Sigmoid colon (tissue), 7 donors: Measurements from ENCODE around the gene METTL24. TPM values are rescaled to one million over a fixed set of nuclear protein-coding genes. Genes with fewer than 3 reads are reported as not detected.

ENCODE experiments used
- DNase-seq: peaks from one replicate; pipeline ENCODE4 v3.0.0-alpha.2; 2019
- H3K27ac ChIP-seq, 4 donors: fragments of 200-600 bp; sonication (generic); one replicate each; pipeline ENCODE4 v1.5.1; 2016 to 2019; ENCODE audit warnings: mild to moderate bottlenecking in 1 of 4
- H3K27me3 ChIP-seq, 3 donors: fragments of 200-600 bp; sonication (generic); one replicate each; pipeline ENCODE4 v1.5.1; 2019; ENCODE audit warnings: mild to moderate bottlenecking in 1 of 3
- H3K36me3 ChIP-seq, 4 donors: fragments of 200-600 bp; sonication (generic); one replicate each; pipeline ENCODE4 v1.5.1; 2016 to 2019
- H3K4me1 ChIP-seq, 4 donors: fragments of 200-600 bp; sonication (generic); one replicate each; pipeline ENCODE4 v1.5.1; 2017 to 2019
- H3K4me3 ChIP-seq, 4 donors: fragments of 200-600 bp; sonication (generic); one replicate each; pipeline ENCODE4 v1.5.1; 2017 to 2019; ENCODE audit warnings: mild to moderate bottlenecking in 2 of 4, moderate library complexity in 1 of 4
- H3K9me3 ChIP-seq, 4 donors: fragments of 200-600 bp in 3 of 4; sonication (generic) in 3 of 4; one replicate each; pipeline versions ENCODE4 v1.5.1 to v1.6.1; 2013 to 2019
- EP300 ChIP-seq, 4 donors: sonication (generic); formaldehyde crosslinking; IDR thresholded peaks; one replicate each; pipeline ENCODE4 v1.6.1; 2017; ENCODE audit warnings: antibody characterized with exemption in 4 of 4
- POLR2A ChIP-seq, 2 donors: fragments of 450-650 bp; IDR thresholded peaks; one replicate each; pipeline ENCODE4 v1.6.1; 2016; ENCODE audit warnings: antibody characterized with exemption in 2 of 2, mild to moderate bottlenecking in 2 of 2, moderate library complexity in 2 of 2
- POLR2AphosphoS5 ChIP-seq, 4 donors: sonication (generic); formaldehyde crosslinking; IDR thresholded peaks; one replicate each; pipeline ENCODE4 v1.6.1; 2017; ENCODE audit warnings: antibody characterized with exemption in 4 of 4
- WGBS, 2 donors: extraction: QIAGEN DNeasy Blood & Tissue Kit; methylation state at CpG; one replicate each; pipeline ENCODE4 v1.1.7; 2013; 5-methylcytosine and 5-hydroxymethylcytosine counted together
- intact Hi-C: fragments of 100-400 bp; cut with DNase I; formaldehyde crosslinking; loops from one replicate; pipeline ENCODE4 v1.15.1; 2023
- polyA plus RNA-seq, 3 donors: library from polyadenylated mRNA; stranded (reverse); fragments of 200-250 nt; gene quantifications; one replicate each; pipeline ENCODE4 v1.2.3, GENCODE V29; 2013
- total RNA-seq, 4 donors: library from RNA; depleted of rRNA; stranded (reverse); fragments of >200 nt; gene quantifications; one replicate each; pipeline ENCODE4 v1.1.0, GENCODE V29; 2016
- TF ChIP-seq, protein P1 (sequence below), 4 experiments: fragments of 450-650 bp in 3 of 4; fragments of 200-600 bp in 1 of 4; IDR thresholded peaks; one replicate each; pipeline ENCODE4 v1.5.1; 2016 to 2019; ENCODE audit warnings: antibody characterized with exemption in 4 of 4, mild to moderate bottlenecking in 3 of 4, moderate library complexity in 2 of 4
- donor health status: healthy with polysubstance abuse.
- donor health status: Bipolar disorder and iron deficiency.
- donor health status: healthy.

The METTL24 gene
- total and polyA plus RNA-seq, 7 donors, result 0.76 to 41.3 (median 38.8) TPM; not detected in 2

DNA sequence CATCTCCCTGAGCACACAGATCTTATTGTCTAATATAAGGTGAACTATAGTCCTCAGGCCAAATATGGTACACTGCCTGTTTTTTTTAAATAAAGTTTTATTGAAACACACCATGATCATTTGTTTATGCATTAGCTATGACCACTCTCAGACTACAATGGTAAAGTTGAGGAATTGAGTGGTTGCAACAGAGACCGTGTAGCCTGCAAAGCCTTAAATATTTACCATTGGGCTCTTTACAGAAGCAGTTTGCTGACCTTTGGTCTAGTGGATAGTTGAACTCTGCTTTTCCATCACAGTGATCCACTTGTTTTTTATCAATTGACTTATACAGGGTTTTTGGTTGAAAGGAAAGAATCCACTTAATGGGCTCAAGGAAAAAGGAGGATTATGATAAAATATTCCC lies 27.3 kb upstream of the METTL24 start:
- Histone ChIP-seq H3K4me1 (peaks cover 0 to 9% (median 7%) of the 10 kb centered on the region in 4 donors), H3K36me3 (no peaks in the 10 kb centered on the region), H3K27ac (no peak overlapping the region), H3K9me3 (no peaks in the 10 kb centered on the region), H3K27me3 (no peaks in the 10 kb centered on the region), H3K4me3 (no peak overlapping the region)
- DNase-seq, result no peak
- intact Hi-C loops, result no loop called here
- TF ChIP-seq POLR2A (IDR thresholded peaks at IDR 0.05) (no peak), EP300 (IDR thresholded peaks at IDR 0.05) (no peak), POLR2AphosphoS5 (IDR thresholded peaks at IDR 0.05) (no peak)
- TF ChIP-seq, protein P1, sequence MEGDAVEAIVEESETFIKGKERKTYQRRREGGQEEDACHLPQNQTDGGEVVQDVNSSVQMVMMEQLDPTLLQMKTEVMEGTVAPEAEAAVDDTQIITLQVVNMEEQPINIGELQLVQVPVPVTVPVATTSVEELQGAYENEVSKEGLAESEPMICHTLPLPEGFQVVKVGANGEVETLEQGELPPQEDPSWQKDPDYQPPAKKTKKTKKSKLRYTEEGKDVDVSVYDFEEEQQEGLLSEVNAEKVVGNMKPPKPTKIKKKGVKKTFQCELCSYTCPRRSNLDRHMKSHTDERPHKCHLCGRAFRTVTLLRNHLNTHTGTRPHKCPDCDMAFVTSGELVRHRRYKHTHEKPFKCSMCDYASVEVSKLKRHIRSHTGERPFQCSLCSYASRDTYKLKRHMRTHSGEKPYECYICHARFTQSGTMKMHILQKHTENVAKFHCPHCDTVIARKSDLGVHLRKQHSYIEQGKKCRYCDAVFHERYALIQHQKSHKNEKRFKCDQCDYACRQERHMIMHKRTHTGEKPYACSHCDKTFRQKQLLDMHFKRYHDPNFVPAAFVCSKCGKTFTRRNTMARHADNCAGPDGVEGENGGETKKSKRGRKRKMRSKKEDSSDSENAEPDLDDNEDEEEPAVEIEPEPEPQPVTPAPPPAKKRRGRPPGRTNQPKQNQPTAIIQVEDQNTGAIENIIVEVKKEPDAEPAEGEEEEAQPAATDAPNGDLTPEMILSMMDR (IDR thresholded peaks at IDR 0.05), result no peak
- WGBS, 2 donors, result 75 to 76% methylated on average over 1 of the region's 1 CpG

DNA sequence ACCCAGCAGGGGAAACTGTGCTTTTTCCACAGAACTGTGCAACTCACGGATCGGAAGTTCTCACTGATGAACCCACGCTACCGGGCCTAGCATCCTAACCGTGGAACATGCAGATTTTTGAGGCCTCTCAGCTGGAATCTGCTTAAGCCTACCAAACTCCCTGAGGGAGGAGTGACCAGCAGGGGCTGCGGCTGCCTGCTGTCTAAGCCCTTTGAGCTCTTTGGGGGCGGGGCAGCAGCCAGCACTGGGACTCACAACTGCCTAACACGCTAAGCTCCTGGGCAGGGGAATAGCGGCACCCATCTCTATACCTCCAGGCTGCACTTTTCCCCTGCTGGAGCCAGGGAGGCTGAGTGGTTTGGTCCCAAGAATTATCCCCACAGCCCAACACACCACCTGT lies 20.4 kb upstream of the METTL24 start:
- no peak for DNase-seq
- 84 to 90% methylated on average over 9 of the region's 9 CpGs for WGBS, 2 donors
- TF ChIP-seq, protein P1 (IDR thresholded peaks at IDR 0.05), result no peak
- no peak for TF ChIP-seq POLR2AphosphoS5 (IDR thresholded peaks at IDR 0.05)
- no peak for TF ChIP-seq EP300 (IDR thresholded peaks at IDR 0.05)
- no peaks in the 10 kb centered on the region for H3K27me3 ChIP-seq
- no peak overlapping the region for H3K27ac ChIP-seq
- no peaks in the 10 kb centered on the region for H3K9me3 ChIP-seq
- H3K4me1 ChIP-seq, result no peaks in the 10 kb centered on the region
- no peak overlapping the region for H3K4me3 ChIP-seq
- intact Hi-C loops, result no loop called here
- no peaks in the 10 kb centered on the region for H3K36me3 ChIP-seq

DNA sequence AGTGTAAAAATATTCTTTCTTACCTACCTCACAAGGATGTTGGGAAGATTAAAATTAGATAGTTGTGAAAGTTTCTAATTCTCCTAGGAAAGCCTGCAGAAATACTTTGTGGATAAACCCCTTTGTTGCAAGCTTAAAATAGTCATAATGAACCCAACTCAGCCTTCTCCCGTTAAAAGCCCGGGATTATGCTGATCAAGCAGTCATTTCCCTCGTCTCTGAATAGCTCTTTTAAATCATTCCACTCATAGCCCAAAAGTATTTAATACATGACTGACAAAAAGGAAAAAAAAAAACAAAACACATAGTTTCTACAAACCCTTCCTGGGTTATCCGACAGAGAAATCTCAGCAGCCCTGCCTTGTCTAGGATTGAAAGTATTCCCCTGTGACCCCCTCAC lies 10.9 kb upstream of the METTL24 start:
- no peaks in the 10 kb centered on the region for H3K36me3 ChIP-seq
- intact Hi-C loops, result loop anchor here (10.0 kb wide), 1 partner anchor 194 kb away; the partner anchor contains the start of gene WASF1
- no peak overlapping the region for H3K4me3 ChIP-seq
- 57 to 67% methylated on average over 4 of the region's 4 CpGs for WGBS, 2 donors
- no peaks in the 10 kb centered on the region for H3K27me3 ChIP-seq
- H3K4me1 ChIP-seq, result peaks cover 0 to 13% (median 12%) of the 10 kb centered on the region in 4 donors
- no peak overlapping the region for H3K27ac ChIP-seq
- H3K9me3 ChIP-seq, result no peaks in the 10 kb centered on the region
- no peak for DNase-seq
- TF ChIP-seq POLR2AphosphoS5 (IDR thresholded peaks at IDR 0.05) (no peak), EP300 (IDR thresholded peaks at IDR 0.05) (no peak)
- TF ChIP-seq, protein P1 (IDR thresholded peaks at IDR 0.05), result no peak

DNA sequence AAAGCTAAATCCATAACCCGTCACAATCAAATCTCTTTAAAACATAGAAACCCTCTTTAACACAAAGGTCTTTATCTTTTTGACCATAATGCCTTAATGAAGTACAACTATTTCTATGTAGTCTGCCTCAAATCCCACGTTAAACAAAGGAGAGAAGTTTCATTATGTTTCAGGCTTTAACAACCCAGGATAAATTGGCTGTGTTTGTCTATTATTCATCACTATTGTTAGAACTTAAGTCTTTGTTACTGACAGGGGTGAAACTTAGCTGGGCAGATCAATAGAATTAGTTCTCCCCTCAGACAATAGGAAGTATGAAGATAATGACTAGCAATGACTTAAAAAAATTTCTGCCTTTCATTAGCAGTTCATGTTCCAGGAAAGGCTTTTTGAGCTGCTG lies 10.1 kb upstream of the METTL24 start:
- no peaks in the 10 kb centered on the region for H3K27me3 ChIP-seq
- H3K9me3 ChIP-seq, result no peaks in the 10 kb centered on the region
- no peak overlapping the region for H3K4me3 ChIP-seq
- intact Hi-C loops, result loop anchor here (10.0 kb wide), 1 partner anchor 193 kb away; the partner anchor contains the start of gene WASF1
- DNase-seq, result no peak
- H3K27ac ChIP-seq, result no peak overlapping the region
- peaks cover 0 to 20% (median 19%) of the 10 kb centered on the region in 4 donors for H3K4me1 ChIP-seq
- 78 to 79% methylated on average over 2 of the region's 2 CpGs for WGBS, 2 donors
- TF ChIP-seq, protein P1 (IDR thresholded peaks at IDR 0.05), result no peak
- TF ChIP-seq POLR2AphosphoS5 (IDR thresholded peaks at IDR 0.05), result no peak
- no peak for TF ChIP-seq EP300 (IDR thresholded peaks at IDR 0.05)
- no peak for TF ChIP-seq POLR2A (IDR thresholded peaks at IDR 0.05)
- H3K36me3 ChIP-seq, result no peaks in the 10 kb centered on the region

DNA sequence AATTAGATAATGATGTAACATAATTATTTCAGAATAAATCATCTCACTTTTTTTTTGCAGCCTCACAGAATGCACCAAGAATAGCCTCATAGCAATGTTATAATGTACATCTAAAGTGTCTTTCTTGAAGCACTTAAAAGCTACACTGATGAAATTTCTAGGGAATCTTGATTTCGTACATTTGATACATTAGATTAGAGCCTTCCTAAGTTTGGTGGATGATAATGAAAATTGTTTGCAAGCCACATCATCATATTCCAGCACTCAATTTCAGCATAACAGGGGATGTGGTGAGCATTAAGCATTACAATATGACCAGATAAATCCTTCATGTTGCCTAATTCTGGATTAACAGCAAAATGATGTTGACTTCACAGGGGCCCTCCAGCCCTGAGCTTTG lies 9.7 kb upstream of the METTL24 start:
- no peak overlapping the region for H3K27ac ChIP-seq
- no peak for TF ChIP-seq EP300 (IDR thresholded peaks at IDR 0.05)
- TF ChIP-seq, protein P1 (IDR thresholded peaks at IDR 0.05), result no peak
- TF ChIP-seq POLR2A (IDR thresholded peaks at IDR 0.05), result no peak
- TF ChIP-seq POLR2AphosphoS5 (IDR thresholded peaks at IDR 0.05), result no peak
- WGBS, 2 donors, result 87 to 95% methylated on average over 1 of the region's 1 CpG
- intact Hi-C loops, result loop anchor here (10.0 kb wide), 1 partner anchor 193 kb away; the partner anchor contains the start of gene WASF1
- H3K27me3 ChIP-seq, result no peaks in the 10 kb centered on the region
- H3K36me3 ChIP-seq, result no peaks in the 10 kb centered on the region
- no peaks in the 10 kb centered on the region for H3K9me3 ChIP-seq
- no peak overlapping the region for H3K4me3 ChIP-seq
- no peak for DNase-seq
- H3K4me1 ChIP-seq, result peaks cover 0 to 25% (median 21%) of the 10 kb centered on the region in 4 donors
